Skeletal muscle tissue (tissue), 4 donors: ENCODE results near the gene DLGAP1. TPM values are rescaled to one million over a fixed set of nuclear protein-coding genes. Genes with fewer than 3 reads are reported as not detected.

Source experiments
- H3K27ac ChIP-seq: one replicate; pipeline ENCODE4 v1.7.0; 2013; ENCODE audit warnings: mild to moderate bottlenecking, low read depth, low read length, inconsistent platforms
- H3K27me3 ChIP-seq, 3 donors: one replicate each; pipeline ENCODE4 v1.7.0; 2013; ENCODE audit warnings: low read length in 3 of 3; ENCODE audit not compliant: control insufficient read depth in 3 of 3, insufficient read depth in 3 of 3
- H3K36me3 ChIP-seq, 3 donors: one replicate each; pipeline ENCODE4 v1.7.0; 2013; ENCODE audit warnings: low read length in 3 of 3; ENCODE audit not compliant: control insufficient read depth in 3 of 3, insufficient read depth in 3 of 3
- H3K4me1 ChIP-seq, 3 donors: one replicate each; pipeline ENCODE4 v1.7.0; 2013; ENCODE audit warnings: low read length in 3 of 3, mild to moderate bottlenecking in 3 of 3; ENCODE audit not compliant: control insufficient read depth in 3 of 3, insufficient read depth in 3 of 3
- H3K4me3 ChIP-seq, 3 donors: one replicate each; pipeline ENCODE4 v1.7.0; 2013; ENCODE audit warnings: low read length in 3 of 3
- H3K9ac ChIP-seq, 3 donors: one replicate each; pipeline ENCODE4 v1.7.0; 2013; ENCODE audit warnings: low read length in 3 of 3, mild to moderate bottlenecking in 3 of 3, moderate library complexity in 2 of 3, low read depth in 1 of 3
- H3K9me3 ChIP-seq, 3 donors: one replicate each; pipeline ENCODE4 v1.7.0; 2013; ENCODE audit warnings: low read length in 3 of 3; ENCODE audit not compliant: control insufficient read depth in 3 of 3
- total RNA-seq: library from RNA; depleted of rRNA; stranded (reverse); fragments of >200 nt; gene quantifications from one replicate; pipeline ENCODE4 v1.2.3, GENCODE V29; 2014
- donor health status: Osteomylitis.

DLGAP1 gene
- total RNA-seq, 1 donor from 2014 or later = 0.52 TPM

GRCh38 chr18:3948958-3949357 is 506.1 kb downstream of the DLGAP1 start:
- Histone ChIP-seq H3K27me3 (no peaks in the 10 kb centered on the region), H3K36me3 (no peaks in the 10 kb centered on the region), H3K4me3 (no peak overlapping the region), H3K27ac (no peak overlapping the region), H3K4me1 (no peaks in the 10 kb centered on the region), H3K9me3 (no peaks in the 10 kb centered on the region), H3K9ac (no peak overlapping the region)

GRCh38 chr18:3947383-3947782 is 507.7 kb downstream of the DLGAP1 start:
- H3K27me3 ChIP-seq = no peaks in the 10 kb centered on the region
- H3K36me3 ChIP-seq = no peaks in the 10 kb centered on the region
- no peak overlapping the region for H3K27ac ChIP-seq
- H3K9ac ChIP-seq = no peak overlapping the region
- H3K9me3 ChIP-seq = no peaks in the 10 kb centered on the region
- H3K4me3 ChIP-seq = no peak overlapping the region
- no peaks in the 10 kb centered on the region for H3K4me1 ChIP-seq

GRCh38 chr18:3935305-3935704 is 519.8 kb downstream of the DLGAP1 start:
- no peak overlapping the region for H3K27ac ChIP-seq
- no peaks in the 10 kb centered on the region for H3K4me1 ChIP-seq
- H3K9ac ChIP-seq = no peak overlapping the region
- no peaks in the 10 kb centered on the region for H3K36me3 ChIP-seq
- H3K27me3 ChIP-seq = no peaks in the 10 kb centered on the region
- no peaks in the 10 kb centered on the region for H3K9me3 ChIP-seq
- no peak overlapping the region for H3K4me3 ChIP-seq

- Histone ChIP-seq H3K36me3 (no peaks in the 10 kb centered on the region), H3K4me1 (no peaks in the 10 kb centered on the region), H3K9ac (no peak overlapping the region), H3K4me3 (no peak overlapping the region), H3K9me3 (no peaks in the 10 kb centered on the region), H3K27me3 (no peaks in the 10 kb centered on the region), H3K27ac (no peak overlapping the region)
Measured at GRCh38 chr18:3932276-3932675, 522.8 kb downstream of the DLGAP1 start.

GRCh38 chr18:3931542-3932112 is 523.5 kb downstream of the DLGAP1 start:
- H3K4me3 ChIP-seq = no peak overlapping the region
- H3K9me3 ChIP-seq = no peaks in the 10 kb centered on the region
- H3K4me1 ChIP-seq = no peaks in the 10 kb centered on the region
- H3K27me3 ChIP-seq = no peaks in the 10 kb centered on the region
- no peaks in the 10 kb centered on the region for H3K36me3 ChIP-seq
- H3K9ac ChIP-seq = no peak overlapping the region
- no peak overlapping the region for H3K27ac ChIP-seq

GRCh38 chr18:3931013-3931315 is 524.1 kb downstream of the DLGAP1 start:
- Histone ChIP-seq H3K9ac (no peak overlapping the region), H3K36me3 (no peaks in the 10 kb centered on the region), H3K4me3 (no peak overlapping the region), H3K27ac (no peak overlapping the region), H3K4me1 (no peaks in the 10 kb centered on the region), H3K9me3 (no peaks in the 10 kb centered on the region), H3K27me3 (no peaks in the 10 kb centered on the region)

GRCh38 chr18:3930126-3931012 is 524.7 kb downstream of the DLGAP1 start:
- no peak overlapping the region for H3K27ac ChIP-seq
- no peaks in the 10 kb centered on the region for H3K36me3 ChIP-seq
- H3K4me3 ChIP-seq = no peak overlapping the region
- H3K9me3 ChIP-seq = no peaks in the 10 kb centered on the region
- H3K4me1 ChIP-seq = no peaks in the 10 kb centered on the region
- H3K9ac ChIP-seq = no peak overlapping the region
- no peaks in the 10 kb centered on the region for H3K27me3 ChIP-seq

GRCh38 chr18:3924455-3924854 is 530.7 kb downstream of the DLGAP1 start:
- Histone ChIP-seq H3K9ac (no peak overlapping the region), H3K36me3 (no peaks in the 10 kb centered on the region), H3K4me1 (no peaks in the 10 kb centered on the region), H3K9me3 (no peaks in the 10 kb centered on the region), H3K27me3 (no peaks in the 10 kb centered on the region), H3K27ac (no peak overlapping the region), H3K4me3 (no peak overlapping the region)

GRCh38 chr18:3923750-3924149 is 531.4 kb downstream of the DLGAP1 start:
- Histone ChIP-seq H3K9me3 (no peaks in the 10 kb centered on the region), H3K4me1 (no peaks in the 10 kb centered on the region), H3K9ac (no peak overlapping the region), H3K27ac (no peak overlapping the region), H3K36me3 (no peaks in the 10 kb centered on the region), H3K4me3 (no peak overlapping the region), H3K27me3 (no peaks in the 10 kb centered on the region)

- Histone ChIP-seq H3K4me3 (no peak overlapping the region), H3K36me3 (no peaks in the 10 kb centered on the region), H3K27ac (no peak overlapping the region), H3K9me3 (no peaks in the 10 kb centered on the region), H3K27me3 (no peaks in the 10 kb centered on the region), H3K9ac (no peak overlapping the region), H3K4me1 (no peaks in the 10 kb centered on the region)
Measured at GRCh38 chr18:3921826-3922225, 533.3 kb downstream of the DLGAP1 start.
